Measurements from ENCODE around the gene SERPINA5.
A peak's percentile ranks its signal among the peaks of the same experiment; 100 is the strongest.
"Not testable (repeated sequence)": the region's sequence is repeated elsewhere in the genome, so short reads cannot be mapped to it uniquely, and the experiment has no call there.

The SERPINA5 gene

GRCh38 chr14:94600148-94600545 lies 18.9 kb downstream of the SERPINA5 start:
- no peak for DNase-seq (ENCODE audit: low read depth)

GRCh38 chr14:94601884-94602391 lies 20.7 kb downstream of the SERPINA5 start:
- TF ChIP-seq, protein P1, sequence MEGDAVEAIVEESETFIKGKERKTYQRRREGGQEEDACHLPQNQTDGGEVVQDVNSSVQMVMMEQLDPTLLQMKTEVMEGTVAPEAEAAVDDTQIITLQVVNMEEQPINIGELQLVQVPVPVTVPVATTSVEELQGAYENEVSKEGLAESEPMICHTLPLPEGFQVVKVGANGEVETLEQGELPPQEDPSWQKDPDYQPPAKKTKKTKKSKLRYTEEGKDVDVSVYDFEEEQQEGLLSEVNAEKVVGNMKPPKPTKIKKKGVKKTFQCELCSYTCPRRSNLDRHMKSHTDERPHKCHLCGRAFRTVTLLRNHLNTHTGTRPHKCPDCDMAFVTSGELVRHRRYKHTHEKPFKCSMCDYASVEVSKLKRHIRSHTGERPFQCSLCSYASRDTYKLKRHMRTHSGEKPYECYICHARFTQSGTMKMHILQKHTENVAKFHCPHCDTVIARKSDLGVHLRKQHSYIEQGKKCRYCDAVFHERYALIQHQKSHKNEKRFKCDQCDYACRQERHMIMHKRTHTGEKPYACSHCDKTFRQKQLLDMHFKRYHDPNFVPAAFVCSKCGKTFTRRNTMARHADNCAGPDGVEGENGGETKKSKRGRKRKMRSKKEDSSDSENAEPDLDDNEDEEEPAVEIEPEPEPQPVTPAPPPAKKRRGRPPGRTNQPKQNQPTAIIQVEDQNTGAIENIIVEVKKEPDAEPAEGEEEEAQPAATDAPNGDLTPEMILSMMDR (conservative IDR thresholded peaks at IDR 0.05; ENCODE audit: low read depth, low read length) = no peak
- no peak overlapping the region for H3K4me3 ChIP-seq (ENCODE audit: low read length)
- DNase-seq (ENCODE audit: low read depth) = peak; percentile 92

More at GRCh38 chr14:94600148-94600545, 18.9 kb downstream of the SERPINA5 start:
- TF ChIP-seq, protein P1 (conservative IDR thresholded peaks at IDR 0.05; ENCODE audit: low read depth, low read length) = no peak
- H3K4me3 ChIP-seq (ENCODE audit: low read length) = no peak overlapping the region

DNA sequence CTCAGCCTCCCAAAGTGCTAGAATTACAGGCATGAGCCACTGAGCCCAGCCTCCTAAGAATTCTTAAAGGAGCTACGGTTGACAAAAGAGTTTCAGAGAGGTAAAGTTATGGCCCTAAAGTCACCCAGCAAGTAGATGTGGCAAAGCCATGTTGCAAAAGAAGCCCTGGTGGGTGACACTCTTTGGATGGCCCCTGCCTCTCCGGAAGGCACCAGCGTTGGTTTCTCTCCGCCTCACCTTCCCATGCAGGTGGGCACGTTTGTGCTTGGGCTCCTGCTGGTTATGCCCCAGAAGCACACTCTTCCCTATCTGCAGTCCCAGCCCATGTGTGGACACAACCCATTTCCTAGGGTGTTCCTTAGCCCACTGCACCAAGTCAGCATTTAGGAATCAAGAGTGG lies 21.5 kb downstream of the SERPINA5 start:
- DNase-seq (ENCODE audit: low read depth) = no peak
- TF ChIP-seq, protein P1 (conservative IDR thresholded peaks at IDR 0.05; ENCODE audit: low read depth, low read length) = no peak
- no peak overlapping the region for H3K4me3 ChIP-seq (ENCODE audit: low read length)

GRCh38 chr14:94605361-94605760 lies 24.1 kb downstream of the SERPINA5 start:
- no peak for DNase-seq (ENCODE audit: low read depth)
- no peak overlapping the region for H3K4me3 ChIP-seq (ENCODE audit: low read length)
- TF ChIP-seq, protein P1 (conservative IDR thresholded peaks at IDR 0.05; ENCODE audit: low read depth, low read length) = no peak

DNA sequence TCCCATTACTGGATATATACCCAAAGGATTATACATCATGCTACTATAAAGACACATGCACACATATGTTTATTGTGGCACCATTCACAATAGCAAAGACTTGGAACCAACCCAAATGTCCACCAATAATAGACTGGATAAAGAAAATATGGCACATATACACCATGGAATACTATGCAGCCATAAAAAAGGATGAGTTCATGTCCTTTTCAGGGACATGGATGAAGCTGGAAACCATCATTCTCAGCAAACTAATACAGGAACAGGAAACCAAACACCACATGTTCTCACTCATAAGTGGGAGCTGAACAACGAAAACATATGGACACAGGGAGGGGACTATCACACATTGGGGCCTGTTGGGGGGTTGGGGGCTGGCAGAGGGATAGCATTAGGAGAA lies 27.7 kb downstream of the SERPINA5 start:
- not testable (repeated sequence) for H3K4me3 ChIP-seq (ENCODE audit: low read length); DNase-seq (ENCODE audit: low read depth)

GRCh38 chr14:94611179-94611578 lies 30.0 kb downstream of the SERPINA5 start:
- TF ChIP-seq, protein P1 (conservative IDR thresholded peaks at IDR 0.05; ENCODE audit: low read depth, low read length) = no peak
- no peak for DNase-seq (ENCODE audit: low read depth)
- H3K4me3 ChIP-seq (ENCODE audit: low read length) = no peak overlapping the region

- DNase-seq (ENCODE audit: low read depth) = peak; percentile 54
- TF ChIP-seq, protein P1 (conservative IDR thresholded peaks at IDR 0.05; ENCODE audit: low read depth, low read length) = no peak
- no peak within 1 kb of the TSS for H3K4me3 ChIP-seq (ENCODE audit: low read length)
Observed at GRCh38 chr14:94612174-94612573, 30.9 kb downstream of the SERPINA5 start, which contains the start of gene SERPINA3. TSS of gene SERPINA3 (plus strand) at chr14:94612391. CDS start at chr14:94614442, 2,051 bp downstream.
